Osteoblast (primary cell): ENCODE results near the gene SERTAD3. TPM values are rescaled to one million over a fixed set of nuclear protein-coding genes. Genes with fewer than 3 reads are reported as not detected.

Source experiments
- DNase-seq: peaks from one replicate; pipeline ENCODE4 v3.0.0; 2011; ENCODE audit warnings: low spot score, mixed read lengths; ENCODE audit not compliant: insufficient read length; ENCODE audit errors: missing footprints
- H2AFZ ChIP-seq: 2 replicates; pipeline ENCODE4 v1.6.0; 2011; ENCODE audit warnings: mild to moderate bottlenecking, low read length
- H3K27ac ChIP-seq: 2 replicates; pipeline ENCODE4 v1.5.1; 2011; ENCODE audit warnings: mild to moderate bottlenecking, low read depth, low read length, moderate library complexity
- H3K27me3 ChIP-seq: 2 replicates; pipeline ENCODE4 v1.6.0; 2012; ENCODE audit warnings: mild to moderate bottlenecking, control low read depth, inconsistent platforms, low read length, moderate library complexity; ENCODE audit not compliant: insufficient read depth
- H3K36me3 ChIP-seq: 2 replicates; pipeline ENCODE4 v1.5.1; 2011; ENCODE audit warnings: mild to moderate bottlenecking, low read length, control low read depth, moderate library complexity; ENCODE audit not compliant: insufficient read depth
- H3K4me1 ChIP-seq: 2 replicates; pipeline ENCODE4 v1.5.1; 2011; ENCODE audit warnings: mild to moderate bottlenecking, low read length, control low read depth, moderate library complexity; ENCODE audit not compliant: insufficient read depth
- H3K4me2 ChIP-seq: 2 replicates; pipeline ENCODE4 v1.6.0; 2011; ENCODE audit warnings: mild to moderate bottlenecking, low read length; ENCODE audit not compliant: insufficient read depth
- H3K4me3 ChIP-seq: fragments of 200-600 bp; sonication (generic); 3 replicates; pipeline ENCODE4 v1.5.1; 2012; ENCODE audit warnings: mild to moderate bottlenecking, low read length, inconsistent platforms; ENCODE audit not compliant: insufficient read depth
- H3K79me2 ChIP-seq: 2 replicates; pipeline ENCODE4 v1.6.0; 2012; ENCODE audit warnings: mild to moderate bottlenecking, low read length, control low read depth, inconsistent platforms; ENCODE audit not compliant: insufficient read depth
- H3K9me3 ChIP-seq: 2 replicates; pipeline ENCODE4 v1.5.1; 2011; ENCODE audit warnings: low read depth, low read length, control low read depth
- H4K20me1 ChIP-seq: 2 replicates; pipeline ENCODE4 v1.6.0; 2012; ENCODE audit warnings: mild to moderate bottlenecking, low read length, control low read depth; ENCODE audit not compliant: insufficient read depth
- CTCF ChIP-seq: IDR thresholded peaks from 2 replicates; pipeline ENCODE4 v1.5.1; 2011; ENCODE audit warnings: mild to moderate bottlenecking, low read depth, low read length, moderate library complexity; ENCODE audit errors: extremely low read depth
- total RNA-seq: library from RNA; depleted of rRNA; stranded (reverse); fragments of >200 nt; gene quantifications from 2 replicates; pipeline ENCODE4 v1.2.3, GENCODE V29; 2012

Gene SERTAD3
- total RNA-seq, 1 donor: 23.5 TPM

GRCh38 chr19:40407714-40408597 is 36.2 kb downstream of the SERTAD3 start:
- Histone ChIP-seq H3K36me3 (no peaks in the 10 kb centered on the region), H3K27ac (no peak overlapping the region), H2AFZ (no peak overlapping the region), H4K20me1 (no peaks in the 10 kb centered on the region), H3K4me1 (peaks cover 4% of the 10 kb centered on the region), H3K79me2 (no peaks in the 10 kb centered on the region), H3K4me3 (no peak overlapping the region), H3K4me2 (no peak overlapping the region), H3K9me3 (no peaks in the 10 kb centered on the region), H3K27me3 (no peaks in the 10 kb centered on the region)
- no peak for TF ChIP-seq CTCF
- peak; percentile 74 for DNase-seq

DNA sequence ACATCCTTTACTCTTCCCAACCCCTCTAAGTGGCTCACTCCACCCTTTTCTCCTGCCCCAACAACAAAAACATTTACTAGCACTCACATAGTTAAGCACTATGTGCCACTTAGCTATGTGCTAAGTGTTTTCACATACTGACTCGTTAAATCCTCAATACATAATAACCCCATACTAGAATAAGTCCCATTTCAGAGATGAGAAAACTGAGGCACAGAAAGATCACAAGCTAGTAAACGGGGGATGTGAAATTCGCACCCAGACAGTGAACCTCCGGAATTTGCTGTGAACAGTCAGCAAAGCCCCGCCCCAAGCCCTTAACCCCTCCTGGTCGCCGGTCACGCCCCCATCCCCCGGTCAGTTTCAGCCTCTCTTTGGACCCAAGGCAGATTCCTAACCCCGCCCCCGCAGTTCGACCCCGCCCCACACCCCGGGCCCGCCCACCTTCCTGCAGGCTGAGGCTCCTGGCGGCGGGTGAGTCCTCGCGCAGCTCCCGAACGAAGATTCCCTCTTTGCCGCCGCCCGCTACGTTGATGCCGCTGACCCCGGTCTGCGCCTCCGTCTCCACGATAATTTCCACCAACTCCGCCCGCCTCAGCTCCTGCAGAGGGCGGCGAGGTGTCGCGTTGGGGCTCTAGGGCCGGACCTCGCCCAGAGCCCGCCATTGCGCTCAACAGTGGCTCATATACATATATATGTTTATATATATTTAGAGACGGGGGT is 40.7 kb downstream of the SERTAD3 start:
- Histone ChIP-seq H3K4me1 (peaks cover 5% of the 10 kb centered on the region), H3K27me3 (no peaks in the 10 kb centered on the region), H3K79me2 (no peaks in the 10 kb centered on the region), H4K20me1 (no peaks in the 10 kb centered on the region), H3K4me2 (peak overlapping the region; percentile 84), H3K4me3 (peak overlapping the region; percentile 74), H3K27ac (no peak overlapping the region), H3K36me3 (no peaks in the 10 kb centered on the region), H3K9me3 (no peaks in the 10 kb centered on the region), H2AFZ (peak overlapping the region; percentile 86)
- no peak for TF ChIP-seq CTCF
- peak; percentile 100 for DNase-seq

GRCh38 chr19:40400559-40400958 is 43.6 kb downstream of the SERTAD3 start:
- no peaks in the 10 kb centered on the region for H3K36me3 ChIP-seq
- H3K79me2 ChIP-seq: no peaks in the 10 kb centered on the region
- no peak for TF ChIP-seq CTCF
- no peak overlapping the region for H3K4me3 ChIP-seq
- peaks cover 5% of the 10 kb centered on the region for H3K4me1 ChIP-seq
- no peaks in the 10 kb centered on the region for H3K27me3 ChIP-seq
- H2AFZ ChIP-seq: no peak overlapping the region
- H3K9me3 ChIP-seq: no peaks in the 10 kb centered on the region
- peak; percentile 31 for DNase-seq
- no peaks in the 10 kb centered on the region for H4K20me1 ChIP-seq
- H3K4me2 ChIP-seq: no peak overlapping the region
- no peak overlapping the region for H3K27ac ChIP-seq
